HEK293T (cell line): ENCODE data around the gene BPTF.

ENCODE experiments used
- CTCF ChIA-PET: fragments of 350-600 bp; formaldehyde crosslinking; extraction: SDS; loops from one replicate; lab custom pipeline; 2021; ENCODE audit warnings: antibody characterized with exemption, inconsistent platforms; lab: Yijun Ruan, JAX
- POLR2A ChIA-PET: fragments of 350-600 bp; formaldehyde crosslinking; extraction: SDS; loops from one replicate; lab custom pipeline; 2020; ENCODE audit warnings: antibody characterized with exemption, inconsistent platforms; lab: Yijun Ruan, JAX
- DNase-seq: peaks from one replicate; pipeline ENCODE4 v3.0.0; 2012; ENCODE audit warnings: mixed read lengths; ENCODE audit errors: extremely low spot score
- ARNT ChIP-seq: fragments of 450-650 bp; IDR thresholded peaks from 2 replicates; pipeline ENCODE4 v1.6.1; 2017; ENCODE audit warnings: mild to moderate bottlenecking
- BHLHE40 ChIP-seq: fragments of 450-650 bp; IDR thresholded peaks from 2 replicates; pipeline ENCODE4 v1.6.1; 2016; ENCODE audit warnings: mild to moderate bottlenecking, moderate library complexity, borderline replicate concordance
- CTBP1 ChIP-seq: fragments of 450-650 bp; IDR thresholded peaks from 2 replicates; pipeline ENCODE4 v1.6.1; 2016; ENCODE audit warnings: borderline replicate concordance
- ELF4 ChIP-seq: fragments of 450-650 bp; IDR thresholded peaks from 2 replicates; pipeline ENCODE4 v1.6.1; 2017; ENCODE audit warnings: antibody characterized with exemption
- FOXA1 ChIP-seq: fragments of 450-650 bp; IDR thresholded peaks from 2 replicates; pipeline ENCODE4 v1.6.1; 2016; ENCODE audit warnings: mild to moderate bottlenecking
- FOXK2 ChIP-seq: fragments of 450-650 bp; IDR thresholded peaks from 2 replicates; pipeline ENCODE4 v1.6.1; 2016; ENCODE audit warnings: mild to moderate bottlenecking
- FOXM1 ChIP-seq: fragments of 450-650 bp; IDR thresholded peaks from 2 replicates; pipeline ENCODE4 v1.6.1; 2017; ENCODE audit warnings: mild to moderate bottlenecking, borderline replicate concordance
- HDGF ChIP-seq: fragments of 450-650 bp; IDR thresholded peaks from 2 replicates; pipeline ENCODE4 v1.6.1; 2017; ENCODE audit warnings: antibody characterized with exemption, borderline replicate concordance
- L3MBTL2 ChIP-seq: fragments of 450-650 bp; conservative IDR thresholded peaks from 2 replicates; pipeline ENCODE4 v1.6.1; 2016; ENCODE audit warnings: mild to moderate bottlenecking
- LEF1 ChIP-seq: fragments of 450-650 bp; IDR thresholded peaks from 2 replicates; pipeline ENCODE4 v1.6.1; 2017; ENCODE audit warnings: mild to moderate bottlenecking, borderline replicate concordance
- NFRKB ChIP-seq: fragments of 450-650 bp; IDR thresholded peaks from 2 replicates; pipeline ENCODE4 v1.6.1; 2016; ENCODE audit warnings: mild to moderate bottlenecking, moderate library complexity
- SP1 ChIP-seq: fragments of 450-650 bp; IDR thresholded peaks from 2 replicates; pipeline ENCODE4 v1.6.1; 2017
- SUZ12 ChIP-seq: fragments of 450-650 bp; IDR thresholded peaks from 2 replicates; pipeline ENCODE4 v1.6.1; 2016; ENCODE audit warnings: mild to moderate bottlenecking
- TARDBP ChIP-seq: fragments of 450-650 bp; IDR thresholded peaks from 2 replicates; pipeline ENCODE4 v1.6.1; 2016
- ZNF384 ChIP-seq: fragments of 450-650 bp; IDR thresholded peaks from 2 replicates; pipeline ENCODE4 v1.6.1; 2016
- TF ChIP-seq, protein P1 (sequence below): fragments of 450-650 bp; IDR thresholded peaks from 2 replicates; pipeline ENCODE4 v1.6.1; 2016

BPTF gene

DNA sequence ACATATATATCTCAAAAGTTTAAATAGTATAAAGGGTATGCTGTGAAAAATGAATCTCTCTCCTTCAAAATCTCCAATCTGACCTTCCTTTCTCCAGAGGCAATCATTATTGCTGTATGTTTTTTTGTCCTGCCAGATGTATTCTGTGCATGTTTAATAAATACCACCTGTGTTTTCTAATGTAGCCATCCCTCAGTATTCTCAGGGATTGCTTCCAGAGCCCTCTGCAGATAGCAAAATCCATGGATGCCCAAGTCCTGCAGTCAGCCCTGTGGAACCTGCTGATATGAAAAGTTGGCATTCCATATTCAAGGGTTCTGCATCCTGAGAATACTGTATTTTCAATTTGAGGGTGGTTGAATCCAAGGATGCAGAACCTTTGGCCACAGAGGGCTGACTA, 42.9 kb downstream of the BPTF start:
- ChIA-PET POLR2A (no interaction called here), CTCF (no interaction called here)
- TF ChIP-seq TARDBP (no peak), BHLHE40 (no peak), ARNT (no peak), FOXM1 (no peak), FOXA1 (no peak), SUZ12 (no peak), L3MBTL2 (no peak), LEF1 (no peak), CTBP1 (no peak), FOXK2 (no peak), SP1 (no peak), ZNF384 (no peak), ELF4 (no peak), HDGF (no peak), NFRKB (no peak)
- TF ChIP-seq, protein P1, sequence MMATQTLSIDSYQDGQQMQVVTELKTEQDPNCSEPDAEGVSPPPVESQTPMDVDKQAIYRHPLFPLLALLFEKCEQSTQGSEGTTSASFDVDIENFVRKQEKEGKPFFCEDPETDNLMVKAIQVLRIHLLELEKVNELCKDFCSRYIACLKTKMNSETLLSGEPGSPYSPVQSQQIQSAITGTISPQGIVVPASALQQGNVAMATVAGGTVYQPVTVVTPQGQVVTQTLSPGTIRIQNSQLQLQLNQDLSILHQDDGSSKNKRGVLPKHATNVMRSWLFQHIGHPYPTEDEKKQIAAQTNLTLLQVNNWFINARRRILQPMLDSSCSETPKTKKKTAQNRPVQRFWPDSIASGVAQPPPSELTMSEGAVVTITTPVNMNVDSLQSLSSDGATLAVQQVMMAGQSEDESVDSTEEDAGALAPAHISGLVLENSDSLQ = no peak
- no peak for DNase-seq

DNA sequence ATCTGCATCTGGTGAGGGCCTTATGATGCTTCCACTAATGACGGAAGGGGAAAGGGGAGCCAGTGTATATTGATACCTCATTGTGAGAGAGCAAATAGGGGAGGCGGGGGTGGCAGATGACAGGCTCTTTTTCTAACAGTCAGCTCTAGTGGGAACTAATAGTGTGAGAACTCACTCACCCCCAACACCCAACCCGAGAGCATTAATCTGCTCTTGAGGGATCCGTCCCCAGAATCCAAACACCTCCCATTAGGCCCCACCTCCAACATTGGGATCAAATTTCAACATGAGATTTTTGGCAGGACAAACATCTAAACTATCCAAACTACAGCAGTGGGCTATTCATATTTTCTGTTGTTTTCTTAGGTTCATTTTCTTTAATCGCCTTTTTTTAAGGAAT, 54.4 kb downstream of the BPTF start:
- POLR2A ChIA-PET = no interaction called here
- no peak for TF ChIP-seq NFRKB
- TF ChIP-seq, protein P1 = no peak
- TF ChIP-seq LEF1 = no peak
- TF ChIP-seq ARNT = no peak
- no peak for TF ChIP-seq ZNF384
- no peak for TF ChIP-seq ELF4
- no peak for TF ChIP-seq TARDBP
- TF ChIP-seq BHLHE40 = no peak
- TF ChIP-seq FOXK2 = no peak
- TF ChIP-seq SP1 = no peak
- no peak for TF ChIP-seq SUZ12
- TF ChIP-seq FOXM1 = no peak
- DNase-seq = no peak
- CTCF ChIA-PET = no interaction called here

DNA sequence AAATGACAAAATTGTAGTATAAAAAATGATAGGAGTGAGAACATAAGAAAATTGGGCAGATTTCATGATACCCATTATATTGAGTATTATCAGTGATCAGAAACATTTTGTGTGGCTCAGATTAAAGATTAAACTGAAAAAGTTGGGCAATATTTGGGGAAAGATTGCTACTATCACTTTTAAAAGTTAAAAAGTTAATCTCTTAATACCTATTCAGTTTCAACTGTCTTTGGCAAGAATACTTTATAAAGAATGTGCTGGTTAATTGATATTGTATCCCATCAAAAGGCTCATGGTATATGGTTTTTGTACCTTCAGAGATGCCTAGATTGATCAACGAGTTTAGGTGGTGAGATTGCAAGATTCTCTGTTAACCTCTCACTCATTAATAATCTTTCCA, 55.8 kb downstream of the BPTF start:
- ChIA-PET CTCF (no interaction called here), POLR2A (no interaction called here)
- TF ChIP-seq, protein P1 = no peak
- TF ChIP-seq FOXM1 (no peak), ELF4 (no peak), SUZ12 (no peak), LEF1 (no peak), ARNT (no peak), NFRKB (no peak), BHLHE40 (no peak), ZNF384 (no peak), HDGF (no peak), CTBP1 (no peak), TARDBP (no peak)
- no peak for DNase-seq

DNA sequence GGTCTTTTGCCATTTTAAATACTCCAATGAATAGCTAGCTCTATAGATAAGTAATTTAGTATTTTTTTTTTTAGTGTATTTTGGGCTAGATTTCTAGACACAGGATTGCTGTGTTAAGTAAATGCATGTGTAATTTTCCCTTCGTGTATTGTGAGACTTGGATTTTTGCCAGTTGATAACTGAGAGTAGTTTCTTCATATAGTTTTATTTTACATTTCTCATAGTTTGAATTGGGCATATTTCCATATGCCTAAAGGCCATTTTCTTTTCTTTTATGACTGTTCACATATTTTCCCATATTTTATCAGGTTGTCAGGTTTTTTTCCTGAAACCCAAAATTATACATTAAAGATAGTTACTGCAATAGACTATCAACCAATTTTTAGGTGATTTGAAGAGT, 59.4 kb downstream of the BPTF start:
- ChIA-PET CTCF (no interaction called here), POLR2A (interaction anchor here (0.6 kb wide), 1 partner anchor 167 kb away, joined by 5 read pairs; no protein-coding TSS in a partner anchor)
- TF ChIP-seq LEF1 = no peak
- TF ChIP-seq, protein P1 = no peak
- TF ChIP-seq HDGF = no peak
- no peak for TF ChIP-seq ELF4
- no peak for TF ChIP-seq FOXM1
- no peak for TF ChIP-seq TARDBP
- DNase-seq = no peak

DNA sequence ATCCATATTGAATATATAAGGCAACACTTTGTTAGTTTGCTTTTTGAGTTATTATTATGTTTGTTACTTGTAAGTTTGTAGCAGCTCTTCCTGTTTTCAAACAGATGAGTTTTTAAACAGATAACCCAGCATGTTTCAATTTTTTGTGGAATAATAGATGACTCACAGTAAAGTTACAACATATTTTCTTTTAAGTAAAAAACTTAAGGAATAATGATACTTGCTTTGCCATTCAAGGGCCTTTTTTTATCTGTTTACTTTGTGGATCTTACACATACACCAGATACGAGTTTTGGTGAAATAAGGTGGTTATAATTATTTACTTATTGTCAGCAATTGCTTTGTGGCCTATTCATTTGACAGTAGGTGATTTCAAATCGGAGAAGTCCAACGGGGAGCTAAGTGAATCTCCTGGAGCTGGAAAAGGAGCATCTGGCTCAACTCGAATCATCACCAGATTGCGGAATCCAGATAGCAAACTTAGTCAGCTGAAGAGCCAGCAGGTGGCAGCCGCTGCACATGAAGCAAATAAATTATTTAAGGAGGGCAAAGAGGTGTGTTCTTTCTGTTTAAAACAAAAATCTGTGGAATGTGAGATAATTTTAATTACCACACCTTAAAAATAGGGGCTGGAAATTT, 66.3 kb downstream of the BPTF start:
- POLR2A ChIA-PET = interaction anchor here (0.6 kb wide), 1 partner anchor 7 kb away, joined by 3 read pairs; no protein-coding TSS in a partner anchor
- peak; percentile 46 for DNase-seq
- CTCF ChIA-PET = interaction anchor here (0.6 to 1.6 kb wide), 9 partner anchors 11 to 706 kb away, joined by 3 to 8 read pairs (median 4); no protein-coding TSS in a partner anchor
- no peak for TF ChIP-seq ELF4
- no peak for TF ChIP-seq CTBP1
- TF ChIP-seq NFRKB = no peak
